Ureter (tissue), 1 donor: Measurements from ENCODE around the gene NFIC. TPM values are rescaled to one million over a fixed set of nuclear protein-coding genes. Genes with fewer than 3 reads are reported as not detected.
"Not testable (repeated sequence)": the region's sequence is repeated elsewhere in the genome, so short reads cannot be mapped to it uniquely, and the experiment has no call there.

ENCODE experiments used
- DNase-seq: peaks from one replicate; pipeline ENCODE4 v3.0.0-alpha.2; 2020; ENCODE audit warnings: low spot score
- total RNA-seq: library from RNA; stranded (reverse); gene quantifications from one replicate; pipeline ENCODE4 v1.2.4, GENCODE V29; 2023
- donor health status: DM: yes; HTN: yes; CAD: no.

The NFIC gene
- total RNA-seq, 1 donor from 2014 or later = 141 TPM

DNA sequence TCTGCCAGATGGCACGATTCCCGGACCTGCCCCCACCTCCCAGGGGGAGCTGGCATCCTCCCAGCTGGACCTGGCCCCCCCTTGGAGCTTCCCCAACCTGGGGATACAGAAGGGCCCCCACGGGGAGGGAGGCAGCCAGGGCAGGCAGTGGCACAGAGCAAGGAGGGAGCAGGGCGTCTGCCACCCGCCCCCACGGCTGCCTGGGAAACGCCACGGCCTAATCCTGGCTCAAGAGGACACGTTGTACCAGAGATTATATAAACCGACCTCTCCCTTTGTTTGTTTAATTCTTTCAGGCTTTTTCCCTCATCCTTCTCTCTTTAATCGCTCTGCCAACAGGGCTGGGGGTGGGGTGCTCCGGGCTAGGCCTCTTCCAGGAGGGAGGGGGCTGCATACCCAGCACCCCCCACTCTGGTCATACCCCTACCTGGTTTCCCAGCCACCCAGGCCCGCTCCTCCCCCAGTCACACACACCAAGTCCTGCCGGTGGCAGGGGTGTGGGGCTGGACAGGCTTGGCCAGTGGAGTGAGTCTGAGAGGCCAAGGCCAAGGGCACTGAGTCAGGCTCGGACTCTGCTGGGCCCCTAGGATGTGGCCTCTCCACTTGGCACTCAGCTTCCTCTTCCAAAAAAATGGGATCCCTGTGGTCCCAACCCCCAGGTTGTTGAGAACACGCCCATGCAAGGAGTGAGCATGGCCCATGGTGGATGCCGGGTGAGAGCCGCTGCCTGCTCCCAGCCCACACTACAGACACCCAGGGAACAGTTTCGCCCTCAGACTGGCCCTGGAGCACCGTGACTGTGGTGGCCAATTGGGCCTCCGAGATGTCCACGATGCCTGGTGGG, 29.5 kb upstream of the NFIC start:
- DNase-seq = peak; percentile 92

DNA sequence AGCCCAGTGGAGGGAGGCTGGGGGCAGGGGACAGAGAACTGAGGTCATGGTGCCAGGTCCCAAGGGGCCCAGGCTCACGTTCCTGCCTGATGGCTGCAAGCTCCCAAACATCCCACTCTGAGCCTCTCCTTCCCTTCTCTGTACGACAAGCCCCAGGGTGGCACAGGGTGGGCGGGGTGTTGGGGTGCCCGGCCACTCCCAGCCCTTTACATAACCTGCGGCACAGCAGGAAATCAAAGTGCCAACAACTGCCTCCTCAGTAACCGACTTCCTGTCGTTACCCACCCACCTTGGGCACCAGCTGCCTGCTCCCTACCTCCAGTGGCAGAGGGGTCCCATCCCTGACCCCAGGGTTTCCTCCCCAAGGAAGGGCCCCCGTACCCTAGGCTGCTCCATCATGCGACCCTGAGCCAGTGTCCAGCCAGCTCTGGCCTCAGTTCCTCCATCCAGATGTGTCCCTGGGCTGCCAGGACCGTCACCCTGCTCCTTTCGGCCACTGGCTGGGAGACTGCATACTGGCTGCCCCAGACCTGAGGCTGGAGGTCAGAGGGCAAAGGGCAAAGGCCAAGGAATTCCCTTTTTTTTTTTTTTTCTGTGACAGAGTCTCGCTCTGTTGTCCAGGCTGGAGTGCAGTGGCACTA, 27.7 kb upstream of the NFIC start:
- no peak for DNase-seq

DNA sequence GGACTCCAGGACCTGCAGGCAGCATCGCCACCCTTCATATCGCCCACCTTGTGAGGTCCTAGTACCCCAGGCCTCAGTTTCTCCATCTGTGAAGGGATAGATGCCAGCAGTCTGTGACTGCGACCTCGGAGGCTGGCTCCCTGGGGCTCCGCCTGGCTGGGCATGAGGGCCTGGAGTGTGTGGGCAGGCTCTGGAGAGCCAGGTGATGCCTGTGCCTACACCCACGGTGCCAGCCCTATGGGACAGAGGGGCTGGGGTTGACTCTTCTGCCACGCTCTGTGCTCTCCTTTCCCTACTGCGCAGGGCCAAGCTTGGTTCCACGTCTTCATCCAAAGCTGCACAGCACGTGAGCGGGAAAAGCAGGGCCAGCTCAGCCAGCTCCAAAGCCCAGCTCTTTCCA, 26.0 kb upstream of the NFIC start:
- DNase-seq = no peak

DNA sequence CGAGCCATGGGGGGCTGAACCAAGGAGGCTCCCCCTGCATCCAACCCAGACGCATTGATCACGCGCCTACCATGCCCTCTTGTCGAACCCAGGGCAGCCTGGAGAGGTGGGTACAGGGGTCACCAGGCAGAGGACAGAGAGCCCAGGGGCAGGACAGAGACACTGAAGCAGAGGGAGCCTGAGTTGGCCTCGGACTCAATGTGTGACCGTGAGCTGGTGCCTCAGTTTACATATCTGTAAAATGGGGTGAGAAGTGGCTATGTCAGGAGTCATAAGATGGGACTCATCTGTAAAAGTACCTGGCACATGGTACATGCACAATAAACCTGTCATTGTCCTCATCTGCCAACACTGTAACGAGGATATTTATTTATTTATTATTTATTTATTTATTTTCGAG, 24.1 kb upstream of the NFIC start:
- DNase-seq = no peak

DNA sequence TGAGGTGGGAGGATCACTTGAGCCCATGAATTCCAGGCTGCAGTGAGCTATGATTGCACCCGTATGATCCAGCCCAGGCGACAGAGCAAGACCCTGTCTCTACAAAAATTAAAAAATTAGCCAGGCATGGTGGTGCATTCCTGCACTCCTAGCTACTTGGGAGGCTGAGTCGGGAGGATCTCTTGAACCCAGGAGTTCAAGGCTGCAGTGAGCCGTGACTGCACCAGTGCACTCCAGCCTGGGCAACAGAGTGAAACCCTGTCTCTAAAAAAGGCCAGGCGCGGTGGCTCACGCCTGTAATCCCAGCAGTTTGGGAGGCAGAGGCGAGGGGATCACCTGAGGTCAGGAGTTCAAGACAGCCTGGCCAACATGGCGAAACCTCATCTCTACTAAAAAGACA, 23.4 kb upstream of the NFIC start:
- DNase-seq = not testable (repeated sequence)

DNA sequence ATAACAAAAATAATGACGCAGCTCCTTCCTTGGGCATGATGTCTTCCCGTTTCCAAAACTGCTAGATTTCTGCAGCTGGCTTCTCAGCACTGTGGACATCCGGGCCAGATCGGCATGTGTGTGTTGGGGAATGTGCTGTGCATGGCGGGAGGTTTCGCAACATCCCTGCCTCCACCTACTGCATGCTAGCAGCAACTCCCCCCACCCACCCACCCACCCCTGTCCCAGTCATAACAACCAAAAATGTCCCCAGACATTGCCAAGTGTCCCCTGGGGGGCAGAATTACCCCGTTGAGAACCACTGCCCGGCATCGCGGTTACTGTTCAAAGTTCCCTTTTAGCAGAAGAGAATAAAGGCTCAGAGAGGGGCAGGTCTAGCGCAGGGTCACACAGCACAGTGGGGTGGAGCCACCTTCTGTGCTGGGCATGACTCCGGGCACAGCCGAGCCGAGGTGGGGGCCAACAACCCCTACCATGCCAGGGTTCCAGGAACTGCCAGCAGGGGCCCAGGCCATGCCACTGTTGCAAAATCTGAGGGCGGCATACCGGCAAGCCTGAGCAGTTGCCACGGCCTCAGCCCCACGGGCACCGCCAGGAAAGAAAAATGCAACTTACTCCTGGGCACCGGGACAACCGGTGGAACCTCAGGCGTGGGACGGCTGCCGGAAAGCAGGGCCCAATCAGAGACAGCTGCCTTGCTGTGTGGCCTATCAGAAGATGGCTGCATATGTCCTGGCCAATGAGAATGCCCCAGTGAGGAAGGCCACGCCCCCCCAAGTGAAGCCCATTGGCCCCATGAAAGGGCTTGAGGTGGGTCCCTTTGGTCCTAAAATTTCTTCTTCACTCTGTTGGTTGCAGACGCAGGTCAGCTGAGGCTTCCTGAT, 22.5 kb upstream of the NFIC start:
- DNase-seq = peak; percentile 76

DNA sequence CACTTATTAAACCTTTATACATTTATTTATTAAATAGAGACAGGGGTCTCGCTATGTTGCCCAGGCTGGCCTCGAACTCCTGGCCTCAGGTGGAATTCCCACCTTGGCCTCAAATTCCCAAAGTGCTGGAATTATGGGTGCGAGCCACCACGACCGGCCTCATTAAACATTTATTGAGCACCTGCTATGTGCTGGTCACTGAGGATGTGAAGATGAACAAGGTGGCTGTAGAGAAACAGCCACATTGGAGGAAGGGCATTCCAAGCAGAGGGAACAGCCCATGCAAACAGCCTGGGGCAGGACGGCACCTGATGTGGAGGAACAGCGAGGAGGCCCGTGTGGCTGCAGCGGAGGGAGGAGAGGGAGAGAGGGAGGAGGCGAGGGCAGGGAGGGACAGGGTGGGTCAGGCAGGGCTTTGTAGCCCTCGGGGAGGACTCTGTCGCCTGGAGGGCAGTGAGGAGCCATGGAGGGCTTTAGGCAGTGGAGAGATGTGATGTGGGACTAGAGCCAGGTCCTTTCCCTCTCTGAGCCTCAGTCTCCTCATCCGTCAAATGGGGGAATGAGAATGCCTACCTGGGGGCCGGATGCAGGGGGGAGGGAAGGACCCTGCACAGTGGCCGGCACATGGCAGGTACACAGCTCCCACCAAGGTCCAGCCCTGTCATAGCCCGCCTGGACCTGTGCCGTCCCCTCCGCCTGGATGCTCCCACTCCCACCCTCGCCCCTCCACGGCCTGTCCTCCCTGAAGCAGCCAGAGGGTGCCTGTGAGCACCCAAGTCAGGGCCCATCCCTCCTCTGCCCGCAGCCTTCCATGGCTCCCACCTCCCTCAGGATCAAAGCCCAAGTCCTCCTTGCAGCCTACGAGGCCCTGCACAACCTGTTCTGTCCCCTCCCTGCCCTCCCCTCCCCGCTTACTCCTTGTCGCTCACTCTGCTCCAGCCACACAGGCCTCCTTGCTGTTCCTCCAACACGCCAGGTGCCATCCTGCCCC, 21.5 kb upstream of the NFIC start:
- DNase-seq = no peak

DNA sequence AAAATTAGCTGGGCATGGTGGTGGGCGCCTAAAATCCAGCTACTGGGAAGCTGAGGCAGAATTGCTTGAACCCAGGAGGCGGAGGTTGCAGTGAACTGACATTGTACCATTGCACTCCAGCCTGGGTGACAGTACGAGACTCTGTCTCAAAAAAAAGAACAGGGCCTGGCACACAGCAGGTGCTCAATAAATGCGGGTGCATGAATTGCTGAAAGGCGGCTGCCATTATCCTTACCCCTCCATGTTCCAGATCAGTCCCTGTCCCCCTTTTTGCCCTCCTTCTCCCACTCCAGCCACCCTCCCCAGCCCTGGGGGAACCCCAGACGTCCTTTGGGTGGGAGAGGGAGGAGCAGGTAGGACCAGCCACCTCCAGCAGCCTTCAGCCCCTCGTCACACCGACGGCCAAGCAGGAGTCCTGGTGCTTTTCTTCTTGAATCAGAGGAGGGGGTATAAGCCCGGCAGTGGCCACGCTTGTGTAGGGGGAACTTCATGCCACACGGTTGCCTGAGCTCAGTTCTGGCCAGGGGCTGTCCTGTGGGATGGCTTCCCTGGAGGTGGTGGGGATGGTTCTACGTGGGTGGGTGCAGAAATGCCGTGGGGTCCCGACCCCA, 20.4 kb upstream of the NFIC start:
- DNase-seq = no peak

DNA sequence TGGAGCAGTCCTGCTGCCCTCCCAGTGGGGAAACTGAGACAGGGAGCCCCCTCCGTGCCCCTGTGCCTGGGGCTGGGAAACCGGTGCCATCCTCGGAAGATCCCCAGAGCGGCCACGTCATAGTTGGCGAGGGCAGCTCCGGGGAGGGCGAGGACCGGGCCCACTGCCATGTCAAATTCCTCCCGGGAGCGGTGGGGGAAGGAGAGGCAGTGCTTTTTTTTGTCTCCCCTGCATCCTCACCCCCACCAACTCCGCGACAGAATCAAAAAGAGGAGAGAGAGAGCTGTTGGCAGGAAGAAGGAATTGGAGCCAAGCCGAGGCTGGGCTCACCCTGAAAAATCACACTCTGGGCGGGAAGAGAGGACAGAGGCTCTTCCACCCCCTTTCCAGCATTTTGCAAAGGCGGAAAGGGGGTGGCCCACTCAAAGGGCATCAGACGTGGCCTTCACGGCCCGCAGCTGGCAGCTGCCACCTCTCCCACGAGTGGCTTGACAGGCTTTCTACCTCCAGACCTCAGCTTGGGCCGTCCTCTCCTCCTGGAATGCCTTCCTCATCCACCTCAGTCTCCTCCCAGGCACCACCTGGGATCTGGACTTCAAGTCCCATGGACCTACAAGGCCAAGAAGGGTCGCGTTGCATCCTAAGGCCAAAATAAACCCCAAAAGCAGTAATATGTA, 19.6 kb upstream of the NFIC start:
- DNase-seq = peak; percentile 83

DNA sequence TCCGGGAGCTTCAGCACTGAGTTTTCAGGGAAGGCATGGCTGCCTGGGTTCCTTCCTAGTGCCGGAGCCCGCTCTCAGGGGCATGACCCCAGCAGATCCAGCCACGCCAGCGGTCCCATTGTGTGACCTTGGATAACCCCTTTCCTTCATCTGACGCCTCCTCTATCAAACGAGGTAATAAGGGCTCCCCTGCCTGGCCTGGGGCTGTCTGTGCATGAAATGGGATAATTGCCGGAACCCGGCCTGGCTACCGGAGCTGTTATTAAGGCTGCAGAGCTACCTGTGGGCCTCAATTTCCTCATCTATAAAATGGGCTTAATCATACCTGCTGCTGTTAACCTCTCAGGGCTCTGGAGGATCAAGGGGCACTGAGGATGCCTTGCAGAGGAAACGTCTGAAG, 18.3 kb upstream of the NFIC start:
- DNase-seq = no peak

DNA sequence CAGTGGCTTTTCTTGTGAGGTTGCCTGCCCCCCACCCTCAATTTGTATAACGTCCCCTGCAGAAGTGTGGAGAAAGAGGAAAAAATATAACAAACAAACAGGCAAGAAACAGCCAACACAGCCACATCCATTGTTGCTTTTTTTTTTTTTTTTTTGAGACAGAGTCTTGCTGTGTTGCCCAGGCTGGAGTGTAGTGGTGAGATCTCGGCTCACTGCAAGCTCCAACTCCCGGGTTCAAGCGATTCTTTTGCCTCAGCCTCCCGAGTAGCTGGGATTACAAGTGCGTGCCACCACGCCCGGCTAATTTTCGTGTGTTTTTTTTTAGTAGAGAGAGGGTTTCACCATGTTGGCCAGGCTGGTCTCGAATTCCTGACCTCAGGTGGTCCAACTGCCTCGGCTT, 17.9 kb upstream of the NFIC start:
- DNase-seq = not testable (repeated sequence)

DNA sequence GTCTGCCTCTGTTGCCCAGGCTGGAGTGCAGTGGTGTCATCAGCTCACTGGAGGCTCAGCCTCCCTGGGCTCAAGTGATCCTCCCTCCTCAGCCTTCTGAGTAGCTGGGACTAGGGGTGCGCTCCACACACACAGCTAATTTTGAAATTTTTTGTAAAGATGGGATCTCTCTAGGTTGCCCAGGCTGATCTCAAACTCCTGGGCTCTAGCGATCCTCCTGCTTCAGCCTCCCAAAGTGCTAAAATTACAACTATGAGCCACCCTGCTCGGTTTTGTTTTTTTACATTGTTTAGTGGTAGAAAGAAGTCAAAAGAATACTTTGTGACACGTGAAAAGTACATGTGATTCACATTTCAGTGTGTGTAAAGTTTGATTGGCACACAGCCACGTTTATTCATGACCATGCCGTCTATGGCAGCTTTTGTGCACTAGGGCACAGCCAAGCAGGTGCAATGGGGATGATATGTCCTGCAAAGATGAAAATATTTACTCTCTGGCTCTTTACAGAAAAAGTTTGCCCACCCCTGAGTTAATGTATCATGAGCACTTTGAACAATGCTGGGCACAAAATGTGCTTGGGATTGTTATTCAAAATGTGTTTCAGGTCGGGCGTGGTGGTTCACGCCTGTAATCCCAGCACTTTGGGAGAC, 16.2 kb upstream of the NFIC start:
- DNase-seq = no peak

DNA sequence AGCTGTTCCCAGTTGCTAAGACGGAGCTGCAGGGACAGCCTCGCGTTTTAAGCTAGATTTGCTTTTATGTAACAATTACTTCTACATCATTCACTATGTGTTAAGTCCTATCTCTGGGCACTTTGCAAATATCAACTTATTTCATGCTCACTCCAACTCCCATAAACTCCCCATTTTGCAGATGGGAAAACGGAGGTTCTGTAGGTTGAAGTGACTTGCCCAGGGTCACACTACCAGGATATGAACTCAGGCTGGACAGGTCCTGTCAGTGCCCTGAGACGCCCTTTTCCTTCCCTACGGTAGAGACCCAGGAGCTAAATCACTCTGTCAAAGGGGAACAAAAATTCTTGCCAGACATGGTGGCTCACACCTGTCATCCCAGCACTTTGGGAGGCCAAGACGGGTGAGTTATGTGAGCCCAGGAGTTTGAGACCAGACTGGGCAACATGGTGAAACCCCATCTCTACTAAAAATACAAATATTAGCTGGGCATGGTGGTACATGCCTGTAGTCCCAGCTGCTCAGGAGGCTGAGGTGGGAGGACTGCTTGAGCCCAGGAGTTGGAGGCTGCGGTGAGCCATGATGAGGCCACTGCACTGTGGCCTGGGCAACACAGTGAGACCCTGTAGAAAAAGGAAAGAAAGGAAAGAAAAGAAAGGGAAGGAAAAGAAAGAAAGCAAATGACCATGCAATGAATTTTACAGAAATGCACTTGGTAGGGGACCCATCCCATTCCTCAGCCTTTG, 14.5 kb upstream of the NFIC start:
- no peak for DNase-seq

DNA sequence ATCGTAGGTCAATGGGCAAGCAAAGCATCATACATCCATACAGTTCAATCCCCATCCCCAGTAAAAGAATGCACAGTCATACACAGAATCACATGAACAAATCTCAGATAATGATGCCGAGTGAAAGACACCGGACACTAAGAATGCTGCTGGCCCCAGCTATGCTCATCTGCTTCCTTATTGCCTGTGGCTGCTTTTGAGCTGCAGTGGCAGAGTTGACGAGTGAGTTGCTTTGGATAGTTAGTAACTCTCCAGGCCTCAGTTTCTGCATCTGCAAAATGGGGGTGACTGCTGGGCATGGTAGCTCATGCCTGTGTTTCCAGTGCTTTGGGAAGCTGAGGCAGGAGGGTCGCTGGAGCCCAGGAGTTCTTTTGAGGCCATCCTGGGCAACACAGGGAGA, 12.9 kb upstream of the NFIC start:
- DNase-seq = no peak

DNA sequence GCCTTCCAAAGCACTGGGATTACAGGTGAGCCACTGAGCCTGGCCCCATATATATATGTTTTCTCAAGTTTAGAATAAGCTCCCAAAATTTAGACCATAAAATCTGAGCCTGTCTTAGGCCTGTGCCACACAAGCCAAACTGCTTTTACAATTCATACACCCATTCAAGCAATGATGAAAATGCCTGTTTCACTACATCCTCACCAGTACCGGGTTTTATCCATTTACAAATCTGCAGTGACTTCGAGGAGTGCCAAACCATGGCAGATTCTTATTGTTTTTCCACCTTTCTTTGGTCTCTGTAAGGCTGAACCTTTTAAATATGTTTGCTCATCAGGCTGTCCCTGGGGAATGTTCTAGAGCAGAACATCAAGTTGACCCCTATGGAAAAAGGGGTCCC, 9.6 kb upstream of the NFIC start:
- no peak for DNase-seq

DNA sequence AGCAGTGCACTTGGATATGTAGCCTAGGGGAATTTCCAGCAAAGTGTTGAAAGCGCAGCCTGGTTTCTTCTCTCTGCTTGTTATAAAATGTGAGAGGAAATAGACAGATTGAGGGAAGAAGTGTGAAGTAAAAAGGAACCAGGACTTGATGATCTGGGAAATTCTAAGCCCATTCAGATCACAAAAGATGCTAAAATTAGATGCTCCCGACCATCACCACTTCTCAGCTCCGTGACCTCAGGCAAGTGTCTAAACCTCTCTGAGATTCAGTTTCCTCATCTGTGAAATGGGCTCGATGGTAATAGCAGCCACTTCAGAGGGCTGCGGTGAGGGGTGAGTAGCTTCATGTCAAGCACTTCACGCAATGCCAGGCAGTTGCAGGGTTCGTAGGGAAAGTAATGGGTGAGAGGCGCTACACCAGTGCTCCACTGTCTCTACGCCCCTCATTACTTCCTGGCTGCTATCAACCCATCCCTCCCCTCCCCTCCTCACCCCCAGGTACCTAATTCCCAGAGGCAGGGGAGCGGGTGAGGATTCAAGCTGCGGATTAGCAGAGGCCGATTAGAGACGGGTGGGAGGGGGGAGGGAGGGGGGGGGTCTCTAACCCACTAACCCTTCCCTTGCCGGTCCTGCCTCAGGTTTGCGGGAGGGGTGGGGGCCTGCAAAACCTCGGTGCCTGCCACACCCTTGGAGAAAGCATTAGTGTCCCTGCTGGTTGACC, 9.0 kb upstream of the NFIC start:
- no peak for DNase-seq

DNA sequence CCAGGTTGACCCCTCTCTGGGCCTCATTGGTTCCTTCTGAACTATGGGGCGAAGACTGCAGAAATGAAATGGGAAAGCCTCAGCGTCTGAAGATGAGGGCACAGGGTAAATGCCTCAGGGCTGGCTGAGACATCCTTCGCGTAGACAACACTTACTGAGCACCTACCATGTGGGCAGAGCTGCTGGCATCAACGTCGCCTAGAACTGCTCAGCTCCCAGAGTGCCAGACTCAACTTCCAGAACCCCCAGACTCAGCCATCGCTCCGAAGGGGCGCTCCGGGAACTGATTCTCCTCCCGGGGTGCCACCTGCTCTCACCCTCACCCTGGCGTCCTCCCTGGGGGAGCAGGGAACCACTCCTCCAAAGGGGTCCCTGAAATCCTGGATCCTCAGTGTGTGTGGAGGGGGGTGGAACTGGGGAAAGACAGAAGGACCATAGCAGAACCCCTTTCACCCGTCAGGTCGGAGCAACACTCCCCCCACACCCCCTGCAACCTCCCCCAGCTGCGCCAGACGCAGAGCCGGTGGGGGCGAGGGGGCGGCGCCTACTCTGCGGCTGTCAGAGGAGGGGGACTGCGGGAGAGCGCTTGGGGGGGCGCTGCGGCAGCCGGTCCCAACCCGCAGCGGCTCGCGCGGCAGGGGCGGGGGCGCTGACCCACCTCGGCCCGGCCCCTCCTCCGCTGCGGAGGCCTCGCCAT, 8.2 kb upstream of the NFIC start:
- DNase-seq = no peak

DNA sequence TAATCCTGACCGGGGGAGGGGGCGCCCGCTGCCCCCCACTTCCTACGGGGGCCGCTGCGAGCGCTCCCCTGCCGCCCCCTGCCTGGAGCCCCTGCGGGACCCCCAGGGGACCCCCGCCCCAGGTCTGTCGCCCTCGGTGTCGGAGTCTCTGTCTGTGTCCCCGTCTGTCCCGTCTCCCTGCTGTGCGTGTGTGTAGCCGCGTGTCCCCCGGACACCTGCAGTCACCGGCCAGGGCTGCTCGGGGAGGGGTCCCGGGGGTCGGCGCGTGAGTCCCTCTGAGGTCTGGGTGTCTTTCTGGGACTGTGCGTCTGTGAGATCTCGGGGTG, 7.7 kb upstream of the NFIC start:
- no peak for DNase-seq
